Hippocampal formation (tissue), 2 donors: ENCODE measurements around the gene CPNE4.

ENCODE experiments used
- DNase-seq, 2 donors: peaks; one replicate each; lab custom pipeline; 2025; lab: John Stamatoyannopoulos, UW

CPNE4 gene

GRCh38 chr3:131699001-131699400, 335.8 kb downstream of the CPNE4 start:
- DNase-seq, result no peak

- DNase-seq, result no peak
These were observed 340.4 kb downstream of the CPNE4 start for GRCh38 chr3:131694376-131694775.

- no peak for DNase-seq
These were observed 342.5 kb downstream of the CPNE4 start for GRCh38 chr3:131692356-131692755.

GRCh38 chr3:131690800-131691199, 344.0 kb downstream of the CPNE4 start:
- DNase-seq, result no peak

- DNase-seq, result no peak
These were observed 346.4 kb downstream of the CPNE4 start for GRCh38 chr3:131688370-131688769.

- no peak for DNase-seq
These were observed 365.2 kb downstream of the CPNE4 start for GRCh38 chr3:131669600-131669999.

GRCh38 chr3:131658771-131659170, 376.0 kb downstream of the CPNE4 start:
- no peak for DNase-seq

GRCh38 chr3:131658115-131658514, 376.7 kb downstream of the CPNE4 start:
- DNase-seq, result no peak

GRCh38 chr3:131655070-131655690, 379.6 kb downstream of the CPNE4 start:
- DNase-seq, result no peak

- no peak for DNase-seq
These were observed 389.2 kb downstream of the CPNE4 start for GRCh38 chr3:131645638-131646037.

GRCh38 chr3:131636266-131636775, 398.5 kb downstream of the CPNE4 start:
- DNase-seq, result no peak

- DNase-seq, result no peak
These were observed 404.0 kb downstream of the CPNE4 start for GRCh38 chr3:131630807-131631206.

GRCh38 chr3:131630097-131630496, 404.7 kb downstream of the CPNE4 start:
- DNase-seq, result no peak

- DNase-seq, result no peak
These were observed 411.4 kb downstream of the CPNE4 start for GRCh38 chr3:131623431-131623830.

- DNase-seq, result no peak
These were observed 412.1 kb downstream of the CPNE4 start for GRCh38 chr3:131622726-131623125.

GRCh38 chr3:131620977-131621376, 413.8 kb downstream of the CPNE4 start:
- no peak for DNase-seq

GRCh38 chr3:131619821-131620220, 415.0 kb downstream of the CPNE4 start:
- no peak for DNase-seq

GRCh38 chr3:131616719-131617118, 418.1 kb downstream of the CPNE4 start:
- DNase-seq, result no peak

GRCh38 chr3:131612745-131613144, 422.1 kb downstream of the CPNE4 start:
- DNase-seq, result no peak

GRCh38 chr3:131610174-131610573, 424.6 kb downstream of the CPNE4 start:
- DNase-seq, result no peak

GRCh38 chr3:131608741-131609140, 426.1 kb downstream of the CPNE4 start:
- no peak for DNase-seq

GRCh38 chr3:131608296-131608695, 426.5 kb downstream of the CPNE4 start:
- no peak for DNase-seq

- no peak for DNase-seq
These were observed 428.9 kb downstream of the CPNE4 start for GRCh38 chr3:131605916-131606315.
